Skin of body (tissue), 2 donors: ENCODE data around the gene LTB4R. TPM values are rescaled to one million over a fixed set of nuclear protein-coding genes. Genes with fewer than 3 reads are reported as not detected.

Source experiments
- DNase-seq: peaks from one replicate; lab custom pipeline; 2025; lab: John Stamatoyannopoulos, UW
- total RNA-seq: library from RNA; depleted of rRNA; stranded (reverse); fragments of >200 nt; gene quantifications from one replicate; pipeline ENCODE4 v1.2.3, GENCODE V29; 2014

LTB4R gene
- total RNA-seq, 1 donor from 2014 or later, result 8.6 TPM

GRCh38 chr14:24300326-24300980, 10.8 kb upstream of the LTB4R start:
- no peak for DNase-seq

- no peak for DNase-seq
These were observed 7.3 kb upstream of the LTB4R start for GRCh38 chr14:24304019-24304387.

GRCh38 chr14:24307156-24307574, 4.1 kb upstream of the LTB4R start:
- no peak for DNase-seq

GRCh38 chr14:24307575-24308341, 3.5 kb upstream of the LTB4R start, which contains the start of gene CIDEB:
CIDEB (minus strand) TSS chr14:24307977; CDS start chr14:24307858, 119 bp downstream.
- no peak for DNase-seq

- DNase-seq, result no peak
These were observed 2.8 kb upstream of the LTB4R start for GRCh38 chr14:24308342-24309124.

GRCh38 chr14:24309538-24310264, 1.6 kb upstream of the LTB4R start, which contains the start of gene LTB4R2:
LTB4R2 (plus strand) TSS chr14:24310140; CDS start chr14:24310665, 525 bp downstream.
- DNase-seq, result no peak

- DNase-seq, result no peak
These were observed 1.0 kb upstream of the LTB4R start for GRCh38 chr14:24310265-24310645.

- DNase-seq, result peak; percentile 10
These were observed 724 bp downstream of the LTB4R start for GRCh38 chr14:24311837-24312615.

- no peak for DNase-seq
These were observed 1.6 kb downstream of the LTB4R start for GRCh38 chr14:24312736-24313507.

- no peak for DNase-seq
These were observed 2.6 kb downstream of the LTB4R start for GRCh38 chr14:24313913-24314312.

GRCh38 chr14:24314377-24315193, 3.3 kb downstream of the LTB4R start:
- no peak for DNase-seq

- DNase-seq, result no peak
These were observed 4.0 kb downstream of the LTB4R start for GRCh38 chr14:24315243-24315806.

- no peak for DNase-seq
These were observed 4.7 kb downstream of the LTB4R start for GRCh38 chr14:24315807-24316596.

- no peak for DNase-seq
These were observed 5.3 kb downstream of the LTB4R start for GRCh38 chr14:24316597-24316950.

GRCh38 chr14:24317141-24317928, 6.0 kb downstream of the LTB4R start:
- no peak for DNase-seq

- DNase-seq, result no peak
These were observed 10.1 kb downstream of the LTB4R start for GRCh38 chr14:24321212-24321975.
